ENCODE measurements around the gene DPP10.

DNA sequence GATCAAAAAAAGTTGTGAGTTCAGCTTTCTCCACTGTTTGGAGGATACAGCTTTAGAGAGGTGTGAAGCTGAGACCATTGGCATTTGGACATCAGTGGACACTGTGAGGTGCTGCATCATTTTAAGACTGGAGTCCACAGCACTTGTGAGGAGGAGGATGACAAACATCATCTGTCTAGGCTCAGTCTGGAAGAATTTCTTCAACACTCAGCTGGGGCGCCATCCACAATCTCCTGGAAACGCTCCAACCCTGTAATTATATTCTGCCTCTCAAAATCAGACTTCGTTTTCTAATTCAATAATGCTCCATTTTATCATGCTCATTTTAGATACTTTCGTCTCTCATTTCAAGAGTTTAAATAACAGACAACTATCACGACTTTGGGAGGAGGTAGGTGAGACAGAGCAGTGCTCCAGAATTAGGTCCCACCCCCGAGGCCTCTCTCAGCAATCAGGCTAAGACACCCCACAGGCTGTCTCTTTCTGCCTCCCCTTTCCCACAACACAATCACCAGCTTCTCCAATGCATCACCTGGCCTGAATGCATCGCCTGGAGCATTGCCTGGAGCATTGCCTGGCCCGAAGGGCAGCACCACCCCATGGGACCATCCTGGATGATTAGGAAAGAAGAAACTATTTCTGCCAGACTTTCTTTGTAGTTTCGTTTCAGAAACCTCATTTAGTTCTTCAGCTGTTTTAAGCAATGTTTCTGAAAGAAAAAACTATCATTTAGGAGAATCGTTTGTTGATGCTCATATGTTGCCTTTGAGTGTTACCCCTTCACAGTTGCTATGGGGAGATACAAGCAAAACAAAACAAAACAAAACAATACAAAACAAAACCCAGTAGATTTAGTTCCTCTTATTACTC is 37.0 kb upstream of the DPP10 start:
- TF ChIP-seq, protein P1, sequence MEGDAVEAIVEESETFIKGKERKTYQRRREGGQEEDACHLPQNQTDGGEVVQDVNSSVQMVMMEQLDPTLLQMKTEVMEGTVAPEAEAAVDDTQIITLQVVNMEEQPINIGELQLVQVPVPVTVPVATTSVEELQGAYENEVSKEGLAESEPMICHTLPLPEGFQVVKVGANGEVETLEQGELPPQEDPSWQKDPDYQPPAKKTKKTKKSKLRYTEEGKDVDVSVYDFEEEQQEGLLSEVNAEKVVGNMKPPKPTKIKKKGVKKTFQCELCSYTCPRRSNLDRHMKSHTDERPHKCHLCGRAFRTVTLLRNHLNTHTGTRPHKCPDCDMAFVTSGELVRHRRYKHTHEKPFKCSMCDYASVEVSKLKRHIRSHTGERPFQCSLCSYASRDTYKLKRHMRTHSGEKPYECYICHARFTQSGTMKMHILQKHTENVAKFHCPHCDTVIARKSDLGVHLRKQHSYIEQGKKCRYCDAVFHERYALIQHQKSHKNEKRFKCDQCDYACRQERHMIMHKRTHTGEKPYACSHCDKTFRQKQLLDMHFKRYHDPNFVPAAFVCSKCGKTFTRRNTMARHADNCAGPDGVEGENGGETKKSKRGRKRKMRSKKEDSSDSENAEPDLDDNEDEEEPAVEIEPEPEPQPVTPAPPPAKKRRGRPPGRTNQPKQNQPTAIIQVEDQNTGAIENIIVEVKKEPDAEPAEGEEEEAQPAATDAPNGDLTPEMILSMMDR (IDR thresholded peaks at IDR 0.05): no peak
- TF ChIP-seq ZFX (IDR thresholded peaks at IDR 0.05; ENCODE audit: borderline replicate concordance): no peak

All from 22Rv1 (cell line).